ENCODE data around the gene SUGCT.

Gene SUGCT

GRCh38 chr7:40882071-40882658, 747.4 kb downstream of the SUGCT start:
- in situ Hi-C loops (cut with HindIII; ENCODE audit: low sequenced_read_pairs) = no loop called here

- in situ Hi-C loops (cut with HindIII; ENCODE audit: low sequenced_read_pairs) = no loop called here
These were observed 749.0 kb downstream of the SUGCT start for GRCh38 chr7:40883826-40884225.

GRCh38 chr7:40884241-40884640, 749.4 kb downstream of the SUGCT start:
- in situ Hi-C loops (cut with HindIII; ENCODE audit: low sequenced_read_pairs) = no loop called here

GRCh38 chr7:40885503-40885902, 750.7 kb downstream of the SUGCT start:
- in situ Hi-C loops (cut with HindIII; ENCODE audit: low sequenced_read_pairs) = no loop called here

- in situ Hi-C loops (cut with HindIII; ENCODE audit: low sequenced_read_pairs) = no loop called here
These were observed 752.3 kb downstream of the SUGCT start for GRCh38 chr7:40887099-40887498.

GRCh38 chr7:40888499-40888898, 753.7 kb downstream of the SUGCT start:
- in situ Hi-C loops (cut with HindIII; ENCODE audit: low sequenced_read_pairs) = no loop called here

- in situ Hi-C loops (cut with HindIII; ENCODE audit: low sequenced_read_pairs) = no loop called here
These were observed 754.3 kb downstream of the SUGCT start for GRCh38 chr7:40889099-40889498.

- in situ Hi-C loops (cut with HindIII; ENCODE audit: low sequenced_read_pairs) = no loop called here
These were observed 754.7 kb downstream of the SUGCT start for GRCh38 chr7:40889539-40889938.

GRCh38 chr7:40890088-40890692, 755.4 kb downstream of the SUGCT start:
- in situ Hi-C loops (cut with HindIII; ENCODE audit: low sequenced_read_pairs) = no loop called here

GRCh38 chr7:40891232-40891631, 756.4 kb downstream of the SUGCT start:
- in situ Hi-C loops (cut with HindIII; ENCODE audit: low sequenced_read_pairs) = no loop called here

GRCh38 chr7:40899151-40899550, 764.3 kb downstream of the SUGCT start:
- in situ Hi-C loops (cut with HindIII; ENCODE audit: low sequenced_read_pairs) = no loop called here

GRCh38 chr7:40899636-40900507, 765.1 kb downstream of the SUGCT start:
- in situ Hi-C loops (cut with HindIII; ENCODE audit: low sequenced_read_pairs) = no loop called here

GRCh38 chr7:40903872-40904271, 769.1 kb downstream of the SUGCT start:
- in situ Hi-C loops (cut with HindIII; ENCODE audit: low sequenced_read_pairs) = no loop called here

GRCh38 chr7:40907286-40907685, 772.5 kb downstream of the SUGCT start:
- in situ Hi-C loops (cut with HindIII; ENCODE audit: low sequenced_read_pairs) = no loop called here

- in situ Hi-C loops (cut with HindIII; ENCODE audit: low sequenced_read_pairs) = no loop called here
These were observed 774.7 kb downstream of the SUGCT start for GRCh38 chr7:40909346-40909980.

All from endothelial cell of hepatic sinusoid (primary cell).